Prostate gland (tissue), 2 donors: ENCODE results near the gene CDK5RAP2. TPM values are rescaled to one million over a fixed set of nuclear protein-coding genes. Genes with fewer than 3 reads are reported as not detected.

ENCODE experiments used
- DNase-seq: peaks from one replicate; pipeline ENCODE4 v3.0.0-alpha.2; 2019; ENCODE audit warnings: low spot score
- H3K27ac ChIP-seq, 2 donors: fragments of 200-600 bp; sonication (generic); 2 replicates each; pipeline ENCODE4 v1.5.1; 2017 to 2019
- H3K27me3 ChIP-seq: fragments of 200-600 bp; sonication (generic); replicated peaks from 2 replicates; pipeline ENCODE4 v1.5.1; 2019; ENCODE audit not compliant: insufficient read depth
- H3K36me3 ChIP-seq, 2 donors: fragments of 200-600 bp; sonication (generic); 1 replicate in 1 of 2; 2 replicates in 1 of 2; pipeline versions ENCODE4 v1.5.1 to v1.8.1; 2017 to 2019
- H3K4me1 ChIP-seq: fragments of 200-600 bp; sonication (generic); replicated peaks from 2 replicates; pipeline ENCODE4 v1.5.1; 2019
- H3K4me3 ChIP-seq, 2 donors: fragments of 200-600 bp; sonication (generic); 2 replicates each; pipeline ENCODE4 v1.5.1; 2017 to 2019
- H3K9me3 ChIP-seq: fragments of 200-600 bp; sonication (generic); 2 replicates; pipeline ENCODE4 v1.5.1; 2017
- CTCF ChIP-seq, 4 experiments: fragments of 200-600 bp in 2 of 4; fragments of 450-650 bp in 2 of 4; sonication (generic) in 2 of 4; IDR thresholded peaks; 1 replicate in 3 of 4; 2 replicates in 1 of 4; pipeline ENCODE4 v1.5.1; 2016 to 2019; ENCODE audit warnings: antibody characterized with exemption in 4 of 4, mild to moderate bottlenecking in 2 of 4, moderate library complexity in 2 of 4
- POLR2A ChIP-seq: fragments of 450-650 bp; IDR thresholded peaks from one replicate; pipeline ENCODE4 v1.6.1; 2016; ENCODE audit warnings: antibody characterized with exemption, mild to moderate bottlenecking
- POLR2AphosphoS5 ChIP-seq: sonication (generic); formaldehyde crosslinking; IDR thresholded peaks from one replicate; pipeline ENCODE4 v1.6.1; 2017; ENCODE audit warnings: antibody characterized with exemption
- WGBS: methylation state at CpG from one replicate; pipeline ENCODE4 v1.1.5; 2018; 5-methylcytosine and 5-hydroxymethylcytosine counted together
- intact Hi-C: fragments of 100-400 bp; cut with DNase I; formaldehyde crosslinking; loops from one replicate; pipeline ENCODE4 v1.14.2; 2022
- total RNA-seq, 2 donors: library from RNA; depleted of rRNA; stranded (reverse); fragments of >200 nt; gene quantifications; one replicate each; pipeline ENCODE4 v1.1.0, GENCODE V29; 2016

The CDK5RAP2 gene
- total RNA-seq, 2 donors from 2014 or later = 48.6 to 54.1 TPM

GRCh38 chr9:120625222-120625621 lies 45.3 kb upstream of the CDK5RAP2 start:
- no peak for TF ChIP-seq POLR2AphosphoS5
- TF ChIP-seq POLR2A = no peak
- no peak for TF ChIP-seq CTCF (IDR thresholded peaks at IDR 0.05)
- H3K9me3 ChIP-seq = no peaks in the 10 kb centered on the region
- H3K4me1 ChIP-seq = peaks cover 5% of the 10 kb centered on the region
- no peaks in the 10 kb centered on the region for H3K27me3 ChIP-seq
- DNase-seq = no peak
- intact Hi-C loops = no loop called here
- WGBS = 96% methylated on average over 6 of the region's 6 CpGs
- no peaks in the 10 kb centered on the region for H3K36me3 ChIP-seq
- no peak overlapping the region for H3K4me3 ChIP-seq
- H3K27ac ChIP-seq = no peak overlapping the region

GRCh38 chr9:120622790-120623189 lies 42.8 kb upstream of the CDK5RAP2 start:
- DNase-seq = no peak
- H3K27ac ChIP-seq = no peak overlapping the region
- H3K27me3 ChIP-seq = no peaks in the 10 kb centered on the region
- TF ChIP-seq POLR2AphosphoS5 = no peak
- no peak for TF ChIP-seq CTCF (IDR thresholded peaks at IDR 0.05)
- no peak for TF ChIP-seq POLR2A
- H3K4me3 ChIP-seq = no peak overlapping the region
- no peaks in the 10 kb centered on the region for H3K36me3 ChIP-seq
- intact Hi-C loops = no loop called here
- no peaks in the 10 kb centered on the region for H3K9me3 ChIP-seq
- H3K4me1 ChIP-seq = no peaks in the 10 kb centered on the region

- intact Hi-C loops = no loop called here
- no peak for TF ChIP-seq CTCF (IDR thresholded peaks at IDR 0.05)
- no peak for TF ChIP-seq POLR2A
- no peak for TF ChIP-seq POLR2AphosphoS5
- H3K4me1 ChIP-seq = no peaks in the 10 kb centered on the region
- no peaks in the 10 kb centered on the region for H3K36me3 ChIP-seq
- H3K9me3 ChIP-seq = no peaks in the 10 kb centered on the region
- no peak for DNase-seq
- WGBS = 90% methylated on average over 1 of the region's 1 CpG
- no peak overlapping the region for H3K27ac ChIP-seq
- no peaks in the 10 kb centered on the region for H3K27me3 ChIP-seq
- no peak overlapping the region for H3K4me3 ChIP-seq
Measured at GRCh38 chr9:120621941-120622340, 42.0 kb upstream of the CDK5RAP2 start.

GRCh38 chr9:120619751-120620655 lies 40.0 kb upstream of the CDK5RAP2 start:
- peak; percentile 71 for DNase-seq
- TF ChIP-seq POLR2AphosphoS5 (peak; percentile 60), POLR2A (no peak), CTCF (IDR thresholded peaks at IDR 0.05) (peak; percentile 72 to 87 (median 84))
- intact Hi-C loops = no loop called here
- no peaks in the 10 kb centered on the region for H3K9me3 ChIP-seq
- no peaks in the 10 kb centered on the region for H3K27me3 ChIP-seq
- H3K36me3 ChIP-seq = no peaks in the 10 kb centered on the region
- WGBS = 46% methylated on average over 8 of the region's 8 CpGs
- H3K4me3 ChIP-seq = no peak overlapping the region
- H3K27ac ChIP-seq = peak overlapping the region in 1 of 2 donors; percentile 8
- H3K4me1 ChIP-seq = no peaks in the 10 kb centered on the region
